AG09309 (cell line): ENCODE data around the gene ATP11A.

Experiments
- DNase-seq: peaks from one replicate; pipeline ENCODE4 v3.0.0-alpha.2; 2010; ENCODE audit warnings: low read depth
- H3K4me3 ChIP-seq: 2 replicates; pipeline ENCODE4 v1.5.1; 2011; ENCODE audit warnings: mild to moderate bottlenecking, low read depth, low read length, moderate library complexity; ENCODE audit not compliant: control insufficient read depth
- TF ChIP-seq, protein P1 (sequence below): IDR thresholded peaks from 2 replicates; pipeline ENCODE4 v1.5.1; 2011; ENCODE audit warnings: mild to moderate bottlenecking, low read depth, low read length, inconsistent platforms; ENCODE audit not compliant: insufficient read depth, control insufficient read depth; ENCODE audit errors: missing control alignments

The ATP11A gene

DNA sequence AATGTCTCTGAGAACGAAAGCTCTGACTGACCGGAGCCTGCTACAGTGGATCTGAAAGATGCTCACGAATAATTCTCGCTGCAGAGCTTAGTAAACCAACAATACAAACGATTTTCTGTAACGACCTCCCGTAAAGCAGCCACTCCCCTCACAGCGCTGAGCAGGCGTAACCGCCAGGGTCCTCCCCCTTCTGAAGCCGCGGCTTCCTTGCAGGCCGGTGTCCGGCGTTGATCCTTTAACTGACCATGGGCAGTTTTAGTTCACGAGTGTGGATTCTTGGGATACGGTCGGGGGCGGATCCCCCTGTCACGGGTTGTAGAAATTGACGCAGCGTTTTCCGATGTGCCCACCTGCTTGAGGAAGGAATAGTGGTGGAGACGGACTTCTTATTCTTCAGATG is 75.9 kb downstream of the ATP11A start:
- no peak for DNase-seq
- no peak overlapping the region for H3K4me3 ChIP-seq
- TF ChIP-seq, protein P1, sequence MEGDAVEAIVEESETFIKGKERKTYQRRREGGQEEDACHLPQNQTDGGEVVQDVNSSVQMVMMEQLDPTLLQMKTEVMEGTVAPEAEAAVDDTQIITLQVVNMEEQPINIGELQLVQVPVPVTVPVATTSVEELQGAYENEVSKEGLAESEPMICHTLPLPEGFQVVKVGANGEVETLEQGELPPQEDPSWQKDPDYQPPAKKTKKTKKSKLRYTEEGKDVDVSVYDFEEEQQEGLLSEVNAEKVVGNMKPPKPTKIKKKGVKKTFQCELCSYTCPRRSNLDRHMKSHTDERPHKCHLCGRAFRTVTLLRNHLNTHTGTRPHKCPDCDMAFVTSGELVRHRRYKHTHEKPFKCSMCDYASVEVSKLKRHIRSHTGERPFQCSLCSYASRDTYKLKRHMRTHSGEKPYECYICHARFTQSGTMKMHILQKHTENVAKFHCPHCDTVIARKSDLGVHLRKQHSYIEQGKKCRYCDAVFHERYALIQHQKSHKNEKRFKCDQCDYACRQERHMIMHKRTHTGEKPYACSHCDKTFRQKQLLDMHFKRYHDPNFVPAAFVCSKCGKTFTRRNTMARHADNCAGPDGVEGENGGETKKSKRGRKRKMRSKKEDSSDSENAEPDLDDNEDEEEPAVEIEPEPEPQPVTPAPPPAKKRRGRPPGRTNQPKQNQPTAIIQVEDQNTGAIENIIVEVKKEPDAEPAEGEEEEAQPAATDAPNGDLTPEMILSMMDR = no peak

DNA sequence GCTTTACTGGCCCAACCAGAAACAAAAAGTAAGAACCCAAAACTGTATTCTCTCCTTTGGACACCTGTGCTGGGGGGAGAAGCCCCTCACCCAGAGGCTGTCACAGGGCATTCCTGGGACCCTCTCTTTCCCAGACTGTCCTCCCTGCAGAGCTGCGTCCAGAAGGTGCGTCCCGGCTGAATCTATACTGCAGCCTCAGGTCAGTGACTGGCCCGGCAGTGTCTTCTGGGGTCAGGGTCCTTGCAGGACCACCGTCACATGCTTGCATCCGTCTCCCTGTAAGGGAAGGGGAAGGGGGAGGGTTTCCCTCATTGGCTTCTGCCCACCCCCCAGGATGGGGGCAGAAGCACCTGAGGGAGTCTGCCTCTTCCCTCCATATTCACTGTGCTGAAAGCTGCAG is 76.5 kb downstream of the ATP11A start:
- DNase-seq = no peak

DNA sequence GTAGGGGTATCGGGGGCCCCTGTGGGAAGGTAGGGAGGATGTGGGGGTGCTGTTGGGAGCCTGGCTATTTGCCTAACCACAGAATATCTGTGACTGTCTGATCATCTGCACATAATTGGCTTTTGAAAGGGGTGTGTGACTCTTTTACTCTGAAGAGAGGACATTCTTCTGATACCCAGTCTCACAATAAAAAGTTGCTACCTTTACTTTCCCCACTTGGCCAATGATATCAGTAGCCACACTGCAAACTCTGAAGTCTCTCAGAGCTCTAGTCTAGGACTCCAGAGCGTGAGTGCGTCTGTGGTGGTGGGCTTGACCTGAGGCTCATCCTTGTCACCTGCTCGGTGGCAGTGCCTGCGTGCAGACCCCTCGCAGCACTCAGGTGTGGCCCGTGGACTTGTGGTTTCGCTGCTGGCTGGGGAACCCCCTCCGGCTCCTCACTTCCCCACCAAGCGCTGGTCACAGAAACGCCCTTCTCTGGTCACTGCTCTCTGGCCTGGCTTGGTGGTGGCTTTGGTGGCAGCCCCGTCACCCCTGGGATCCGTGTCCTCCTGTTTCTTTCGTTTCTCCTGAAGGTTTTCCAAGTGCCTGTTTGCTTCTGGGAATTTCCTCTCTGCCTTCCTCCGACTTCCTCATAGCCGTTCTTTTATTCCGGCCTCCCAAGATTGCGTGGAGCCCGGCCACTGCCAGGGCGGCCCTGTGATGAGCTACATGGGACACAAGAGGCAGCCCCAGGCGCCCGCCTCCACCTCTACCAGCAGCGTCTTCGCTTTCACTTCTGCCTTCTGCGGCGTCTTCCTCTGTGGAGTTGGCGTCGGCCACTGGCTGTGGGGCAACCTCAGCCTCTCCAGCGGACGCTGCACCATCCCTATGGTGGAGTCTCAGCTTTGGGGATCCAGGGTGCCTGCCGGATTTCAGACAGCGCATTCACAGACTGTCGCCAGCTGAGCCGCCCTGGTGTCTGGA is 78.0 kb downstream of the ATP11A start:
- no peak for DNase-seq
- no peak overlapping the region for H3K4me3 ChIP-seq
- TF ChIP-seq, protein P1 = no peak

More for the DNA sequence above, 76.5 kb downstream of the ATP11A start:
- TF ChIP-seq, protein P1 = no peak
- H3K4me3 ChIP-seq = no peak overlapping the region

DNA sequence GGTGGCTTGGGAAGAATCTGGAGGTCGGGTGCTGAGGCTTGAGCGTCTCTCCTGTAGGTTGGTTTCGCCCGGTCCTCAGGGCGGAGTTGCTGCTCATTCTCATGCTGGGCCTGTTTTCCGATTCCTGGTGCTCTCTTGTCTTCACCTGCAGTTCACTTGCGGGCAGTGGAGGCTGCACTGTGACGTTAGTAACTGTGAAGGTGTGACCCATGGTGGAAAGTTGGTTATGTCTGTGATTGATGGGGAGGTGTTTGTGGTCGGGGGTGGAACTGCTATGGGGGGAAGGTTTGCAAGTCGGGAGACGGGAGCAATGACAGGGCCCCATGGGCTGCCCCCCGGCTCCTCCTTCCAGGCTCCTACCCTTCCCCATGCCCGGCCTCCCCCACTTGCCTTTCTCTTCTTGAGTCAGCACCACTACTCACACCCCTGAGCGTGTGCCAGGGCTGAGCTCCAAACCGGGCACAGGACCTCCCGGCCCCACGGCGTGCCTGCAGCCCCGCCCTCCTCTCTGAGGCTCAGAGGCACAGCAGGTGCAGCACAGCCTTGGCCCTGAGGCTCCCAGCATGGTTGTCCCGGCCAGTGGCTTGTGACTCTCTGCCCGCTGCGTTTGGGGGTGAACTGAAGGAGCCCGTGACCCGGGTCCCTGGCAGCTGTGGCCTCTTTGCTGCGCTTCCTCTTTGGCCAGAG is 79.1 kb downstream of the ATP11A start:
- no peak overlapping the region for H3K4me3 ChIP-seq
- TF ChIP-seq, protein P1 = no peak
- no peak for DNase-seq

DNA sequence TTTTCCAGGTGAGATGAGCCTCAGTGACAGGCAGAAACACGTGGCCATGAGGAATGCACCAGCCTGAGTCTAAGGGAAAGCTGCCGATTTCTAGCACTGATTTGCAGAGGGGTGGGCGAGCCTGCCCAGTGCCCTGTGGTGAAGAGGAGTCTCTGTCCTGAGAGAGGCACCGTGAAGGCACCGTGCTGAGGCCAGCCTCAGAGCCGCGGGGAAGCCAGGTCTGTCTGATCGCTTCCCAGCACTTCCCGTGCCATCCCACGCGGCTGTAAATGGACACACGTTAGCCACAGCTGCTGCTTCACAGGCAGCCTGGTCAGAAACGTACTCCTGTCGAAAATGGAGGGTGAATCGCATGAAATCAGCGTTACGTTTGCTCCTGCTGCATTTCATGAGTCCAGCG is 79.8 kb downstream of the ATP11A start:
- TF ChIP-seq, protein P1 = no peak
- DNase-seq = no peak
- H3K4me3 ChIP-seq = no peak overlapping the region

DNA sequence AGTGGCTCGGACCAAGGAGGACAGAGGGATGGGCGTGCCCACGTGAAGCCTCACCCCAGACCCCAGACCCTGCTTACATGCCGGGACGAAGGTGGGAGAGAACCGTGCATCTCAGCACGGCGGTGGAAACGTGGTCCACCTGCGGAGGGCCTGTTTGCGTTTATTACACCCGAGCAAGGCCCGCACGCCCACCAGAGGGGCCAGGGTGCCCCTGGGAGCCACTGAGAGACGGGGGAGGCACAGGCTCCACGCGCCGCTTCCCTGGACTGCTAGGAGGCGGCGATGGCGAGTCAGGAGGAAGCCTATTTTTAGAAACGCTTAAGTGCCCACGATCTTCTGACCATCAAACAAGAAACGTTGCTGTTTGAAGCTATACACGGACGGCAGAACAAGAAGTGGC is 80.7 kb downstream of the ATP11A start:
- H3K4me3 ChIP-seq = no peak overlapping the region
- DNase-seq = no peak
- TF ChIP-seq, protein P1 = no peak
